GM19193 (cell line): ENCODE measurements around the gene VAPB.

Experiments
- POLR2A ChIP-seq: IDR thresholded peaks from 4 replicates; pipeline ENCODE4 v1.6.1; 2011; ENCODE audit not compliant: insufficient read depth, insufficient read length; ENCODE audit errors: extremely low read depth

Gene VAPB

GRCh38 chr20:58492074-58492718 is 103.2 kb downstream of the VAPB start:
- TF ChIP-seq POLR2A, result no peak

GRCh38 chr20:58492795-58493524 is 103.9 kb downstream of the VAPB start:
- no peak for TF ChIP-seq POLR2A

- no peak for TF ChIP-seq POLR2A
Observed at GRCh38 chr20:58494923-58495622, 106.0 kb downstream of the VAPB start.

- TF ChIP-seq POLR2A, result no peak
Observed at GRCh38 chr20:58495623-58496428, 106.8 kb downstream of the VAPB start.

- no peak for TF ChIP-seq POLR2A
Observed at GRCh38 chr20:58496429-58496769, 107.4 kb downstream of the VAPB start.

GRCh38 chr20:58497076-58497641 is 108.1 kb downstream of the VAPB start:
- TF ChIP-seq POLR2A, result no peak

- no peak for TF ChIP-seq POLR2A
Observed at GRCh38 chr20:58497724-58498469, 108.9 kb downstream of the VAPB start.

GRCh38 chr20:58498470-58499068 is 109.5 kb downstream of the VAPB start:
- no peak for TF ChIP-seq POLR2A

GRCh38 chr20:58500256-58500655 is 111.2 kb downstream of the VAPB start:
- no peak for TF ChIP-seq POLR2A
